Brain microvascular endothelial cell (primary cell): ENCODE results near the gene SPRN.

Experiments used
- DNase-seq: peaks from one replicate; pipeline ENCODE4 v3.0.0-alpha.2; 2020
- H3K27ac ChIP-seq: fragments of 250-450 bp; sonication (Bioruptor Pico); 2 replicates; pipeline ENCODE4 v1.5.1; 2020; ENCODE audit warnings: mild to moderate bottlenecking, moderate library complexity
- H3K27me3 ChIP-seq: fragments of 250-450 bp; sonication (Bioruptor Pico); replicated peaks from 2 replicates; pipeline ENCODE4 v1.5.1; 2020; ENCODE audit warnings: mild to moderate bottlenecking
- H3K36me3 ChIP-seq: fragments of 250-450 bp; sonication (Bioruptor Pico); replicated peaks from 2 replicates; pipeline ENCODE4 v1.5.1; 2020; ENCODE audit warnings: mild to moderate bottlenecking
- H3K4me3 ChIP-seq: 2 replicates; pipeline ENCODE4 v1.5.1; 2011; ENCODE audit warnings: low read depth, mild to moderate bottlenecking, control low read depth, low read length, moderate library complexity
- in situ Hi-C: cut with HindIII; loops from 2 replicates; pipeline ENCODE4 v1.10.0; 2017; ENCODE audit warnings: low sequenced_read_pairs, low pct_ligation_motif_present
- TF ChIP-seq, protein P1 (sequence below): IDR thresholded peaks from 2 replicates; pipeline ENCODE4 v1.5.1; 2011; ENCODE audit warnings: low read depth, mild to moderate bottlenecking, moderate library complexity, low read length, control low read depth, inconsistent platforms; ENCODE audit errors: missing control alignments

The SPRN gene

GRCh38 chr10:133373174-133374090 lies 51.0 kb downstream of the SPRN start, which contains the start of gene ECHS1:
Gene ECHS1, minus strand, starts transcription at chr10:133373354. Its CDS starts 21 bp downstream, at chr10:133373333.
- Histone ChIP-seq H3K27me3 (no peaks in the 10 kb centered on the region), H3K4me3 (peak within 1 kb of the TSS; percentile 86), H3K27ac (peak within 1 kb of the TSS; percentile 73), H3K36me3 (peaks cover 16% of the 10 kb centered on the region)
- TF ChIP-seq, protein P1, sequence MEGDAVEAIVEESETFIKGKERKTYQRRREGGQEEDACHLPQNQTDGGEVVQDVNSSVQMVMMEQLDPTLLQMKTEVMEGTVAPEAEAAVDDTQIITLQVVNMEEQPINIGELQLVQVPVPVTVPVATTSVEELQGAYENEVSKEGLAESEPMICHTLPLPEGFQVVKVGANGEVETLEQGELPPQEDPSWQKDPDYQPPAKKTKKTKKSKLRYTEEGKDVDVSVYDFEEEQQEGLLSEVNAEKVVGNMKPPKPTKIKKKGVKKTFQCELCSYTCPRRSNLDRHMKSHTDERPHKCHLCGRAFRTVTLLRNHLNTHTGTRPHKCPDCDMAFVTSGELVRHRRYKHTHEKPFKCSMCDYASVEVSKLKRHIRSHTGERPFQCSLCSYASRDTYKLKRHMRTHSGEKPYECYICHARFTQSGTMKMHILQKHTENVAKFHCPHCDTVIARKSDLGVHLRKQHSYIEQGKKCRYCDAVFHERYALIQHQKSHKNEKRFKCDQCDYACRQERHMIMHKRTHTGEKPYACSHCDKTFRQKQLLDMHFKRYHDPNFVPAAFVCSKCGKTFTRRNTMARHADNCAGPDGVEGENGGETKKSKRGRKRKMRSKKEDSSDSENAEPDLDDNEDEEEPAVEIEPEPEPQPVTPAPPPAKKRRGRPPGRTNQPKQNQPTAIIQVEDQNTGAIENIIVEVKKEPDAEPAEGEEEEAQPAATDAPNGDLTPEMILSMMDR: no peak
- in situ Hi-C loops: no loop called here
- DNase-seq: peak; percentile 84

DNA sequence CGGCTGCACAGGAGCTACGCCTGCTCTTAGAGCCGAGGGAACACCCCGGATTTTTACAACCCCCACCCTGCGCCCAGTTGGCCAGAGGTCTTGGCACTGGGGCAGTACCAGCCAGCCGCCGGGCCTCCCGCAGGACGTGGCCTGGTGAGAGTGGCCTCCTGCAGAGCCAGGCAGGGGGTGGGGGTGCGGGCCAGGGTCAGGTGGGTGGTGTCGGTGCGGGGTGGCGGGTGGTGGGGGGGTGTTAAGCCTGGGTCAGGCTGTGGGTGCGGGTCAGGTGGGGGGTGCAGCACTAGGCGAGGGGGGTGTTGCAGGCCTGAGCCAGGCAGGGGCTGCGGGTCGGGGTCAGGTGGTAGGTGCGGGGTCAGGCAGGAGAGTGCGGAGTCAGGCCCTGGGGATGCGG lies 51.9 kb downstream of the SPRN start:
- TF ChIP-seq, protein P1: no peak
- H3K27ac ChIP-seq: no peak overlapping the region

More for the DNA sequence above, 51.9 kb downstream of the SPRN start:
- Histone ChIP-seq H3K36me3 (peaks cover 21% of the 10 kb centered on the region), H3K4me3 (peak overlapping the region; percentile 86), H3K27me3 (no peaks in the 10 kb centered on the region)
- DNase-seq: no peak
- in situ Hi-C loops: no loop called here
